Keratinocyte (primary cell): Measurements from ENCODE around the gene CASP7.

Source experiments
- EZH2 ChIP-seq: IDR thresholded peaks from one replicate; pipeline ENCODE4 v1.6.1; 2012; ENCODE audit warnings: inconsistent platforms, mild to moderate bottlenecking, low read length, moderate library complexity
- TF ChIP-seq, protein P1 (sequence below), 3 experiments: IDR thresholded peaks in 1 of 3; conservative IDR thresholded peaks in 1 of 3; optimal IDR thresholded peaks in 1 of 3; 2 replicates in 2 of 3; 3 replicates in 1 of 3; pipeline versions ENCODE3 to v1.5.1; 2011; ENCODE audit warnings: low read length in 3 of 3, mild to moderate bottlenecking in 3 of 3, moderate library complexity in 2 of 3, control low read depth in 1 of 3, inconsistent platforms in 1 of 3; ENCODE audit not compliant: insufficient read depth in 2 of 3; ENCODE audit errors: extremely low read depth in 1 of 3

DNA sequence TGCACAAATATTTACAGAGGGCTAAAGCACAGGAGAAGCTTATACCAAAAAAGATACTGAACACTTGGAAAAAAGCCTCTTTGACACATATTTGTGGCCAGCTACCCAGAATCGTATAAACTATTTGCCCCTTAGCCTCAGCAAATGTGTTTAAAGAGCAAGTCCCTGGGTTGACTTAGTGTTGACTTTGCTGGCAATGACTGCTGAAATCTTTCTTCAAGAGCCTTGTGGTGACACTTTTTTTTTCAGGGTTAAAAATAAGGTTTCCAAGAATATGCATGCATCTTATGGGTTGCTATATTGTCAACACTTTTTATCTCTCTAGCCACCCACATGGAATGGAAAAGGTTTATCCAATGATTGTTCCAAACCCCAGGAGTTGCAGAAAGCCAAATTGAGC lies 56.9 kb downstream of the CASP7 start:
- TF ChIP-seq, protein P1, sequence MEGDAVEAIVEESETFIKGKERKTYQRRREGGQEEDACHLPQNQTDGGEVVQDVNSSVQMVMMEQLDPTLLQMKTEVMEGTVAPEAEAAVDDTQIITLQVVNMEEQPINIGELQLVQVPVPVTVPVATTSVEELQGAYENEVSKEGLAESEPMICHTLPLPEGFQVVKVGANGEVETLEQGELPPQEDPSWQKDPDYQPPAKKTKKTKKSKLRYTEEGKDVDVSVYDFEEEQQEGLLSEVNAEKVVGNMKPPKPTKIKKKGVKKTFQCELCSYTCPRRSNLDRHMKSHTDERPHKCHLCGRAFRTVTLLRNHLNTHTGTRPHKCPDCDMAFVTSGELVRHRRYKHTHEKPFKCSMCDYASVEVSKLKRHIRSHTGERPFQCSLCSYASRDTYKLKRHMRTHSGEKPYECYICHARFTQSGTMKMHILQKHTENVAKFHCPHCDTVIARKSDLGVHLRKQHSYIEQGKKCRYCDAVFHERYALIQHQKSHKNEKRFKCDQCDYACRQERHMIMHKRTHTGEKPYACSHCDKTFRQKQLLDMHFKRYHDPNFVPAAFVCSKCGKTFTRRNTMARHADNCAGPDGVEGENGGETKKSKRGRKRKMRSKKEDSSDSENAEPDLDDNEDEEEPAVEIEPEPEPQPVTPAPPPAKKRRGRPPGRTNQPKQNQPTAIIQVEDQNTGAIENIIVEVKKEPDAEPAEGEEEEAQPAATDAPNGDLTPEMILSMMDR (optimal IDR thresholded peaks at IDR 0.05 in 1 of 3, IDR thresholded peaks at IDR 0.05 in 1 of 3, conservative IDR thresholded peaks at IDR 0.05 in 1 of 3; ENCODE audit: extremely low read depth in 1 of 3, insufficient read depth in 2 of 3, low read length in 3 of 3) = no peak
- TF ChIP-seq EZH2 = no peak
